Activated CD4-positive, CD25-positive, alpha-beta regulatory T cell treated with anti-CD3 and anti-CD28 coated beads, Interleukin-2, amount 50 U/mL, for 72 hours (primary cell): ENCODE results near the gene DPY19L3.

Experiments
- DNase-seq: peaks from one replicate; pipeline ENCODE4 v3.0.0; 2021

The DPY19L3 gene

GRCh38 chr19:32530773-32531172, 125.2 kb downstream of the DPY19L3 start:
- DNase-seq: no peak

- DNase-seq: no peak
Measured at GRCh38 chr19:32532233-32532632, 126.7 kb downstream of the DPY19L3 start.
